ENCODE results near the gene MYLK. TPM values are rescaled to one million over a fixed set of nuclear protein-coding genes. Genes with fewer than 3 reads are reported as not detected.

MYLK gene
- total and polyA plus RNA-seq, 10 of the 15 experiments (the other 5 are each of a cell fraction or from before 2014, with no cell fraction given) = 0.04 to 1.6 (median 0.42) TPM; not detected in 1

- H3K79me2 ChIP-seq (ENCODE audit: control insufficient read depth, insufficient read depth, low read length) = no peaks in the 10 kb centered on the region
- no peaks in the 10 kb centered on the region for H3K4me1 ChIP-seq (ENCODE audit: control insufficient read depth, insufficient read depth, low read length)
- H3K36me3 ChIP-seq (ENCODE audit: control insufficient read depth in 2 of 2, insufficient read depth in 2 of 2, low read length in 1 of 2) = no peaks in the 10 kb centered on the region
- H3K9me3 ChIP-seq (replicated peaks; ENCODE audit: control insufficient read depth, insufficient read depth, low read length) = no peaks in the 10 kb centered on the region
- DNase-seq (ENCODE audit: low read depth, low spot score) (no peak), ATAC-seq (no peak), FAIRE-seq (no peak)
- no peak overlapping the region for H3K27ac ChIP-seq (ENCODE audit: control insufficient read depth, insufficient read depth)
- no peak overlapping the region for H2AFZ ChIP-seq (ENCODE audit: control insufficient read depth, low read depth, low read length)
- ChIA-PET SMC1A (ENCODE audit: uncharacterized antibody, unreplicated experiment) (interaction anchor here (0.9 to 1.6 kb wide), 10 partner anchors 9 to 81 kb away, joined by 3 to 5 read pairs (median 4); no protein-coding TSS in a partner anchor), CTCF (interaction anchor here (1.0 to 3.5 kb wide), 22 partner anchors 9 to 439 kb away, joined by 3 to 32 read pairs (median 6); partner anchors contain the start of gene HACD2), POLR2A (no interaction called here), RAD21 (ENCODE audit: unreplicated experiment) (interaction anchor here (1.3 kb wide), 1 partner anchor 59 kb away, joined by 3 read pairs; no protein-coding TSS in a partner anchor)
- no TSS peak for BruUV-seq (replicated peaks)
- 53% methylated on average over 4 of the region's 4 CpGs for WGBS (ENCODE audit: insufficient coverage, insufficient replicate concordance, low lambda C conversion rate, missing lambda C conversion rate)
- H4K20me1 ChIP-seq (ENCODE audit: control insufficient read depth, insufficient read depth) = no peaks in the 10 kb centered on the region; the same call in 1 of the 2 replicates
- H3K27me3 ChIP-seq (replicated peaks in 1 of 2; ENCODE audit: control insufficient read depth in 2 of 2, insufficient read depth in 2 of 2, low read length in 1 of 2) = no peaks in the 10 kb centered on the region
- intact Hi-C loops (cut with micrococcal nuclease; ENCODE audit: unreplicated experiment) = no loop called here
- TF ChIP-seq ATF7 (IDR thresholded peaks at IDR 0.05; ENCODE audit: low read depth) (no peak), MYB (IDR thresholded peaks at IDR 0.05; ENCODE audit: borderline replicate concordance, low read depth, low read length) (no peak), NFIC (IDR thresholded peaks at IDR 0.05; ENCODE audit: low read depth, low read length) (no peak), ZNF687 (IDR thresholded peaks at IDR 0.05) (no peak), ZNF622 (IDR thresholded peaks at IDR 0.05) (no peak), ZNF24 (IDR thresholded peaks at IDR 0.05) (no peak), RFX5 (IDR thresholded peaks at IDR 0.05; ENCODE audit: low read depth, low read length) (no peak), ESRRA (IDR thresholded peaks at IDR 0.05; ENCODE audit: low read length) (no peak), SREBF1 (IDR thresholded peaks at IDR 0.05; ENCODE audit: low read length) (no peak)
- H3K9ac ChIP-seq (ENCODE audit: control insufficient read depth, insufficient read depth, low read length) = no peak overlapping the region
- H3K4me3 ChIP-seq = no peak overlapping the region
- H3K4me2 ChIP-seq (ENCODE audit: control insufficient read depth, insufficient read depth) = no peak overlapping the region
- in situ Hi-C loops (cut with MboI) = loop anchor here (5.0 kb wide), 1 partner anchor 74 kb away; no protein-coding TSS in a partner anchor
Observed at GRCh38 chr3:123642957-123643330, 241.2 kb downstream of the MYLK start.
